Stimulated activated CD8-positive, alpha-beta memory T cell treated with anti-CD3 and anti-CD28 coated beads, Interleukin-7, amount 100 ng/mL, for 4 hours (primary cell): Measurements from ENCODE around the gene WNT2B.
A peak's percentile ranks its signal among the peaks of the same experiment; 100 is the strongest.

ENCODE experiments used
- DNase-seq, 2 donors: peaks; one replicate each; pipeline ENCODE4 v3.0.0-alpha.2; 2020; ENCODE audit warnings: low read depth in 2 of 2

The WNT2B gene

GRCh38 chr1:112504661-112505399, 3.9 kb upstream of the WNT2B start:
- DNase-seq, result no peak

- DNase-seq, result no peak
Observed at GRCh38 chr1:112505400-112505785, 3.4 kb upstream of the WNT2B start.

- DNase-seq, result no peak
Observed at GRCh38 chr1:112505878-112506277, 2.9 kb upstream of the WNT2B start.

GRCh38 chr1:112506306-112506705, 2.5 kb upstream of the WNT2B start:
- no peak for DNase-seq

- DNase-seq, result no peak
Observed at GRCh38 chr1:112506731-112507130, 2.0 kb upstream of the WNT2B start.

GRCh38 chr1:112507336-112507735, 1.4 kb upstream of the WNT2B start:
- DNase-seq, result no peak

GRCh38 chr1:112507921-112508277, 866 bp upstream of the WNT2B start:
- peak in 1 of 2 donors; percentile 7 for DNase-seq

- DNase-seq, result peak in 1 of 2 donors; percentile 7
Observed at GRCh38 chr1:112509005-112509659, 367 bp downstream of the WNT2B start.

GRCh38 chr1:112509660-112510178, 954 bp downstream of the WNT2B start:
- no peak for DNase-seq

GRCh38 chr1:112510340-112510739, 1.6 kb downstream of the WNT2B start:
- DNase-seq, result no peak

- DNase-seq, result no peak
Observed at GRCh38 chr1:112511897-112512296, 3.1 kb downstream of the WNT2B start.

- no peak for DNase-seq
Observed at GRCh38 chr1:112513112-112513870, 4.5 kb downstream of the WNT2B start.

GRCh38 chr1:112514901-112515300, 6.1 kb downstream of the WNT2B start:
- DNase-seq, result no peak

- no peak for DNase-seq
Observed at GRCh38 chr1:112515311-112516009, 6.7 kb downstream of the WNT2B start.

GRCh38 chr1:112516141-112516540, 7.4 kb downstream of the WNT2B start:
- no peak for DNase-seq

GRCh38 chr1:112517231-112517630, 8.5 kb downstream of the WNT2B start:
- no peak for DNase-seq

- no peak for DNase-seq
Observed at GRCh38 chr1:112517646-112518045, 8.9 kb downstream of the WNT2B start.

GRCh38 chr1:112518186-112518585, 9.4 kb downstream of the WNT2B start:
- no peak for DNase-seq

- no peak for DNase-seq
Observed at GRCh38 chr1:112520166-112520565, 11.4 kb downstream of the WNT2B start.

- DNase-seq, result no peak
Observed at GRCh38 chr1:112522621-112523020, 13.9 kb downstream of the WNT2B start.

- no peak for DNase-seq
Observed at GRCh38 chr1:112524251-112524650, 15.5 kb downstream of the WNT2B start.

- DNase-seq, result no peak
Observed at GRCh38 chr1:112524986-112525385, 16.2 kb downstream of the WNT2B start.
